RWPE1 (cell line): ENCODE measurements around the gene CLHC1.
A peak's percentile ranks its signal among the peaks of the same experiment; 100 is the strongest.
"Not testable (repeated sequence)": the region's sequence is repeated elsewhere in the genome, so short reads cannot be mapped to it uniquely, and the experiment has no call there.

Experiments
- CTCF ChIA-PET: fragments of 350-600 bp; sonication (Branson Sonifier 250); formaldehyde crosslinking; extraction: SDS; loops from one replicate; lab custom pipeline; 2021; lab: Yijun Ruan, JAX
- POLR2A ChIA-PET: fragments of 400-600 bp; formaldehyde crosslinking; extraction: SDS; loops from one replicate; lab custom pipeline; 2020; ENCODE audit warnings: antibody characterized with exemption; ENCODE audit not compliant: low non-redundant PET; lab: Yijun Ruan, JAX
- DNase-seq: peaks from one replicate; pipeline ENCODE4 v3.0.0; 2012; ENCODE audit warnings: low spot score
- H3K27ac ChIP-seq: fragments of 450-650 bp; 2 replicates; pipeline ENCODE4 v1.5.1; 2017
- TF ChIP-seq, protein P1 (sequence below): fragments of 450-650 bp; conservative IDR thresholded peaks from 2 replicates; pipeline ENCODE4 v1.5.1; 2017; ENCODE audit warnings: low read depth, mild to moderate bottlenecking

The CLHC1 gene

DNA sequence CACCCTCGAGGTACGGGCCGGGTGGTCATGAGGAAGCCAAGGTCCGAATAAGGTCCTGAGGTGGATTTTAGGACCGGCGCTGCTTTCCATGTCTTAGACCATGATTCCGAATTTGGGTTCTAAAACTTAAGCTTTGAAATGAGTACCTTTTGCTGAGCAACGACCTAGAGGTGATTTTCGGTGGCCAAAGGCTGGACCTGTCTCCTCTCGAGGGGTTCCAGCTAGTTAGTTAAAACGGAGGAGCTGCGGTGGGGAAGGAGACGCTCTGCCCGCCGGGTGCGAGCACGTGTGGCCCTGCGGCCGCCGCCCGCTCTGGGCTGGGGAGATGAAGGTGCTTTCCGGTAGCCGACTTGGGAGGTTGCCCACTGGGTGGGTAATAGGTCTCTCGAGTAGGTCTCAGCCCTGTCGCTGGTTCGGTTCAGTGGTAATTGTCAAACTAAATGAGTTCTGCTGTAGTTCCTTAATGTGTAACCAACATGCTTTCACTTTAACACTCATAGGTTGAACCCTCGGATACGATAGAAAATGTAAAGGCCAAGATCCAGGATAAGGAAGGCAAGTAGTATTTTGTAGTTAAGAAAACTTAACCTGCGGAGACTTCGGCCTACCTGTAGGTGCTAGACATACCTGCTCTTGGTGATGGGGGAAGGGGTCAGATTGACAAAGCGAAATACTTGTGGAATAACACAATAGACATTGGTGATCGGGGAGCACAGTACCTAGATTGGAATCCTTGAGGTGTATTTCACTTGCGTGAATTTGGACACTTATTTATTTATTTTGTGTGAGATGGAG, 967 bp upstream of the CLHC1 start:
- H3K27ac ChIP-seq: peak overlapping the region; percentile 95
- peak; percentile 12 for DNase-seq
- ChIA-PET POLR2A (interaction anchor here (0.5 to 1.0 kb wide), 3 partner anchors 9 to 185 kb away, joined by 3 to 4 read pairs (median 3); partner anchors contain the start of gene RTN4), CTCF (no interaction called here)
- TF ChIP-seq, protein P1, sequence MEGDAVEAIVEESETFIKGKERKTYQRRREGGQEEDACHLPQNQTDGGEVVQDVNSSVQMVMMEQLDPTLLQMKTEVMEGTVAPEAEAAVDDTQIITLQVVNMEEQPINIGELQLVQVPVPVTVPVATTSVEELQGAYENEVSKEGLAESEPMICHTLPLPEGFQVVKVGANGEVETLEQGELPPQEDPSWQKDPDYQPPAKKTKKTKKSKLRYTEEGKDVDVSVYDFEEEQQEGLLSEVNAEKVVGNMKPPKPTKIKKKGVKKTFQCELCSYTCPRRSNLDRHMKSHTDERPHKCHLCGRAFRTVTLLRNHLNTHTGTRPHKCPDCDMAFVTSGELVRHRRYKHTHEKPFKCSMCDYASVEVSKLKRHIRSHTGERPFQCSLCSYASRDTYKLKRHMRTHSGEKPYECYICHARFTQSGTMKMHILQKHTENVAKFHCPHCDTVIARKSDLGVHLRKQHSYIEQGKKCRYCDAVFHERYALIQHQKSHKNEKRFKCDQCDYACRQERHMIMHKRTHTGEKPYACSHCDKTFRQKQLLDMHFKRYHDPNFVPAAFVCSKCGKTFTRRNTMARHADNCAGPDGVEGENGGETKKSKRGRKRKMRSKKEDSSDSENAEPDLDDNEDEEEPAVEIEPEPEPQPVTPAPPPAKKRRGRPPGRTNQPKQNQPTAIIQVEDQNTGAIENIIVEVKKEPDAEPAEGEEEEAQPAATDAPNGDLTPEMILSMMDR: no peak

DNA sequence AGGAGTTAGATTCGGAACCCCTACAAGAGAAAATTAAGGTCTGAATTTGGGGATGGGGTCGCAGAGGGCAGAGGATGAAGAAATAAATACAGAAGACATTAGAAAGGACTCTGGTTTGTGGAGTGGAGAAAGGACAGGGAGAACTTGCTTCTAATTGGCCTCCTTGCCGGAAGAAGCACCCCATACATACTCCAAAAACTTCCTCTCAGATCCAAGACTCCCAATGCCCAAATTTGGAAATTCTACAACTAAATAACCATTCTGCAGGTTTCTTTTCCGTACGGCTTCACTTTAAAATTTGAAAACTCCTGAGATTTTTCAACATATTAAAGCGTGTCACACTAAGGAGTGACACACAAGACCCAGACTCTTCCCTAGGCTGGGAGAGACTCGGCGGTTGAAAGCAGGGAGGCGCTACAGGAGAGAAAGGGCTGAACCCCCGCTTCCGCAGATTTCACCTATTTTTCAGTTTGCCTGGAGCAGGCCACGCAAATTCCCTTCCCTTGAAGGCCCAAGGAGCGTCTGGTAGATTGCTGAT, 478 bp downstream of the CLHC1 start:
- TF ChIP-seq, protein P1: no peak
- peak overlapping the region; percentile 95 for H3K27ac ChIP-seq
- POLR2A ChIA-PET: interaction anchor here (0.6 kb wide), 1 partner anchor 20 kb away, joined by 8 read pairs; no protein-coding TSS in a partner anchor
- DNase-seq: no peak
- CTCF ChIA-PET: no interaction called here

DNA sequence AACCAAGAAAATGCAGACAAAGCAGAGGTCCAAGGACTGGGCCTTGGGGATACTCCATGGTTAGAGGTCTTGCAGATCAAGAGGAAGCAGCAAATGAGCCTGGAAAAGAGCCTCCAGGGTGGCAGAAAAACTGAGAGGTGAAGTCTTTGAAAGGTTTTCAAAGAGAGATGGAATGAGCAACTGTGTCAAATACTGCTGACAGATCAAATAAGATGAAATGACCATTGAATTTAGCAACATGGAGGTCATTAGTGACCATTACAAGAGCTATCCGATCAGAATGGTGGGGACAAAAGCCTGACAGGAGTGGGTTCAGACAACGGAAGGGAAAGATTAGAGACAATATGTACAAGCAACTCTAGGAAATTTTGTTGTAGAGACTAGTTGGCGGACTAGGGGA, 1.5 kb downstream of the CLHC1 start:
- H3K27ac ChIP-seq: peak overlapping the region; percentile 50; the same call in 1 of the 2 replicates
- no peak for DNase-seq
- ChIA-PET CTCF (no interaction called here), POLR2A (no interaction called here)
- TF ChIP-seq, protein P1: no peak

DNA sequence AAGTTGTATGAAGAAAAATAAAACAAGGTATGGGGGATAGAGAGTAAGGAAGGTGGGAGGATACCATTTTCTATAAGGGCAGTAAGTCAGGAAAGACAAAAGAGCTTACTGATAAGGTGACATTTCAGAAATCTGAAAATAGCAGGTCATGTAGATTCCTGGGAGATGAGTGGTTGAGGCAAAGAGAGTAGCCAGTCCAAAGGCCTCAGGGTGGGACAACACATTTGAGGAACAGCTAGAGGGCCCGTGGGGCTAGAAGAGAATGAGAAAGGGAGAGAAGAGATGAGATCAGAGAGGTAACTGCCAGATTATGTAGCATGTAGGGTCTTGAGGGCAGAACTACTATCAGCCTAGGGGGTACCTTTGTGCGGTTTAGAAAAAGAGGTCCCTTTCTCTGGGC, 2.9 kb downstream of the CLHC1 start:
- TF ChIP-seq, protein P1: no peak
- no peak overlapping the region for H3K27ac ChIP-seq
- DNase-seq: no peak
- ChIA-PET POLR2A (no interaction called here), CTCF (no interaction called here)

DNA sequence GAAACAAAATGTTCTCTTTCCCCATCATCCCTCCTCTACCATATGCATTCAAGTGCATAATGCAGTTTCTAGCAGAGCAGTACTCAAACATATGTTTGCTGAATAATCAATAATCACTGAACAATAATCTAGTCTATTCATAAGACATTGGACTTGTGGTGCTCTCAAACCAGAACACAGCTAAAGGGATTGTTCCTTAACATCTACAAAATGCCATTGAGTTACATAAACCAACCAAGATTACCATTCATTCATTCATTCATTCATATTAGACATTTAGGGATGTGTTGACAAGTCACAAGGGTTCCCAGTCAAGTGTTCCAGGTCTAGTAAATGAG, 3.9 kb downstream of the CLHC1 start:
- TF ChIP-seq, protein P1: no peak
- no peak for DNase-seq
- H3K27ac ChIP-seq: no peak overlapping the region
- ChIA-PET POLR2A (no interaction called here), CTCF (no interaction called here)

DNA sequence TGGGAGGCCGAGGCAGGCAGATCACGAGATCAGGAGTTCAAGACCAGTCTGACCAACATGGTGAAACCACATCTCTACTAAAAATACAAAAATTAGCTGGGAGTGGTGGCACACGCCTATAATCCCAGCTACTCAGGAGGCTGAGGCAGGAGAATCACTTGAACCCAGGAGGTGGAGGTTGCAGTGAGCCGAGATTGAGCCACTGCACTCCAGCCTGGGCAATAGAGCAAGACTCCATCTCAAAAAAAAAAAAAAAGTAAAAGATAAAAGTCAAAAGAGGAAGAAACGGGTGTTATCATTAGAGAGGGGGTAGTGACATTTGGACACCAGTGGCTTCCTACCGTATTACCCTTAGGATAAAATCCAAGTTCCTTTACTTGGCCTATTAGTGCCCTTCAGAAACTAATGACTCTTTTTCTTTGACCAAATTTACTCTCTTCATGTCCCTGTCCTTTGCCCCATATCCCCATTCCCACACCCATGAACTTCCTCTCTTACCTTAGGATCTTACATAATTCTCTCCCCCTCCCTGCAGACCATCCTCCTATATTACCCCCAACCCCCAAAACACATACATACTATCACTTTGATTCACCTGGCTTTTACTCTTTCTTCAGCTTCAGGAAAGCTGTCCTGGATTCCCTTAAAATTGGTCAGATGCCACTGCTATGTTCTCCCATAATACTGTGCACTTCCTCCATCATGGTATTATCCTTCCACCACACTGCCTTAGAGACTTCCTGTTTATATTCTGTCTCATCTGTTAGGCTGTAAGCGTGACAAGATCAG, 4.5 kb downstream of the CLHC1 start:
- POLR2A ChIA-PET, H3K27ac ChIP-seq, DNase-seq: not testable (repeated sequence)
- CTCF ChIA-PET: interaction anchor here (0.5 kb wide), 1 partner anchor 111 kb away, joined by 4 read pairs; no protein-coding TSS in a partner anchor
